Stimulated activated naive CD8-positive, alpha-beta T cell treated with anti-CD3 and anti-CD28 coated beads, Interleukin-15, amount 100 ng/mL, for 72 hours (primary cell): Measurements from ENCODE around the gene CCDC136.

Experiments used
- ATAC-seq: fragments of 150-1000 bp; cut with Tn5 transposase; 2 replicates; pipeline ENCODE4 v1.10.0; 2021; ENCODE audit warnings: mild to moderate bottlenecking, moderate library complexity
- DNase-seq, 2 donors: peaks; one replicate each; pipeline ENCODE4 v3.0.0; 2021 to 2022
- H3K27ac Mint-ChIP-seq, 2 donors: one replicate each; pipeline ENCODE4 v1.8.0; 2022; ENCODE audit warnings: mild to moderate bottlenecking in 2 of 2, mixed read lengths in 2 of 2, moderate library complexity in 2 of 2
- H3K27me3 Mint-ChIP-seq: one replicate; pipeline ENCODE4 v1.8.0; 2022; ENCODE audit warnings: mixed read lengths
- H3K4me1 Mint-ChIP-seq: one replicate; pipeline ENCODE4 v1.8.0; 2022; ENCODE audit warnings: mild to moderate bottlenecking, mixed read lengths
- H3K4me3 Mint-ChIP-seq, 2 donors: one replicate each; pipeline ENCODE4 v1.8.0; 2022; ENCODE audit warnings: mild to moderate bottlenecking in 2 of 2, mixed read lengths in 2 of 2, moderate library complexity in 1 of 2
- H3K9me3 Mint-ChIP-seq, 2 donors: one replicate each; pipeline ENCODE4 v1.8.0; 2022; ENCODE audit warnings: mixed read lengths in 2 of 2

Gene CCDC136

GRCh38 chr7:128811631-128812430 lies 20.1 kb downstream of the CCDC136 start:
- ATAC-seq, result no peak
- no peaks in the 10 kb centered on the region for H3K27me3 Mint-ChIP-seq
- no peaks in the 10 kb centered on the region for H3K4me1 Mint-ChIP-seq
- H3K4me3 Mint-ChIP-seq, result no peak overlapping the region
- no peak for DNase-seq
- H3K9me3 Mint-ChIP-seq, result no peaks in the 10 kb centered on the region
- H3K27ac Mint-ChIP-seq, result no peak overlapping the region

GRCh38 chr7:128812514-128813168 lies 20.9 kb downstream of the CCDC136 start:
- Mint-ChIP-seq H3K4me3 (no peak overlapping the region), H3K4me1 (no peaks in the 10 kb centered on the region), H3K27ac (no peak overlapping the region), H3K27me3 (no peaks in the 10 kb centered on the region), H3K9me3 (no peaks in the 10 kb centered on the region)
- no peak for ATAC-seq
- DNase-seq, result no peak

- Mint-ChIP-seq H3K9me3 (no peaks in the 10 kb centered on the region), H3K27ac (no peak overlapping the region), H3K27me3 (no peaks in the 10 kb centered on the region), H3K4me1 (peaks cover 6% of the 10 kb centered on the region), H3K4me3 (no peak overlapping the region)
- no peak for DNase-seq
- ATAC-seq, result no peak
Measured at GRCh38 chr7:128814499-128814898, 22.7 kb downstream of the CCDC136 start.

- Mint-ChIP-seq H3K27ac (no peak overlapping the region), H3K4me3 (no peak overlapping the region)
Measured at GRCh38 chr7:128815289-128815942, 23.6 kb downstream of the CCDC136 start.

GRCh38 chr7:128818694-128819093 lies 26.9 kb downstream of the CCDC136 start:
- DNase-seq (no peak), ATAC-seq (no peak)
- Mint-ChIP-seq H3K27me3 (no peaks in the 10 kb centered on the region), H3K4me1 (peaks cover 18% of the 10 kb centered on the region), H3K27ac (no peak overlapping the region), H3K9me3 (no peaks in the 10 kb centered on the region), H3K4me3 (no peak overlapping the region)

More at GRCh38 chr7:128815289-128815942, 23.6 kb downstream of the CCDC136 start:
- no peak for DNase-seq
- Mint-ChIP-seq H3K9me3 (no peaks in the 10 kb centered on the region), H3K27me3 (no peaks in the 10 kb centered on the region), H3K4me1 (peaks cover 15% of the 10 kb centered on the region)
- no peak for ATAC-seq

- H3K4me3 Mint-ChIP-seq, result no peak overlapping the region
Measured at GRCh38 chr7:128821724-128822123, 30.0 kb downstream of the CCDC136 start.

GRCh38 chr7:128826512-128826911 lies 34.7 kb downstream of the CCDC136 start:
- H3K4me1 Mint-ChIP-seq, result peaks cover 23% of the 10 kb centered on the region
- peaks cover 53% of the 10 kb centered on the region for H3K27me3 Mint-ChIP-seq
- ATAC-seq (no peak), DNase-seq (no peak)
- H3K9me3 Mint-ChIP-seq, result no peaks in the 10 kb centered on the region
- H3K4me3 Mint-ChIP-seq, result no peak overlapping the region
- no peak overlapping the region for H3K27ac Mint-ChIP-seq

More at GRCh38 chr7:128821724-128822123, 30.0 kb downstream of the CCDC136 start:
- ATAC-seq (no peak), DNase-seq (no peak)
- Mint-ChIP-seq H3K27ac (no peak overlapping the region), H3K9me3 (no peaks in the 10 kb centered on the region), H3K27me3 (peaks cover 5% of the 10 kb centered on the region), H3K4me1 (peaks cover 18% of the 10 kb centered on the region)

GRCh38 chr7:128826916-128827247 lies 35.1 kb downstream of the CCDC136 start:
- ATAC-seq, result no peak
- no peak for DNase-seq
- peaks cover 57% of the 10 kb centered on the region for H3K27me3 Mint-ChIP-seq
- H3K4me1 Mint-ChIP-seq, result peaks cover 27% of the 10 kb centered on the region
- no peak overlapping the region for H3K27ac Mint-ChIP-seq
- no peak overlapping the region for H3K4me3 Mint-ChIP-seq
- H3K9me3 Mint-ChIP-seq, result no peaks in the 10 kb centered on the region

GRCh38 chr7:128827248-128827958 lies 35.6 kb downstream of the CCDC136 start:
- H3K4me1 Mint-ChIP-seq, result peaks cover 32% of the 10 kb centered on the region
- no peaks in the 10 kb centered on the region for H3K9me3 Mint-ChIP-seq
- peaks cover 62% of the 10 kb centered on the region for H3K27me3 Mint-ChIP-seq
- H3K27ac Mint-ChIP-seq, result peak overlapping the region in 1 of 2 donors; percentile 25
- no peak for DNase-seq
- no peak for ATAC-seq
- no peak overlapping the region for H3K4me3 Mint-ChIP-seq

GRCh38 chr7:128827971-128828711 lies 36.4 kb downstream of the CCDC136 start:
- ATAC-seq (no peak), DNase-seq (no peak)
- peaks cover 66% of the 10 kb centered on the region for H3K27me3 Mint-ChIP-seq
- H3K9me3 Mint-ChIP-seq, result no peaks in the 10 kb centered on the region
- peaks cover 37% of the 10 kb centered on the region for H3K4me1 Mint-ChIP-seq
- no peak overlapping the region for H3K4me3 Mint-ChIP-seq
- no peak overlapping the region for H3K27ac Mint-ChIP-seq

- H3K9me3 Mint-ChIP-seq, result no peaks in the 10 kb centered on the region
- H3K4me3 Mint-ChIP-seq, result peak overlapping the region; percentile 15 to 45
- peaks cover 44% of the 10 kb centered on the region for H3K4me1 Mint-ChIP-seq
- ATAC-seq (no peak), DNase-seq (no peak)
- H3K27me3 Mint-ChIP-seq, result peaks cover 74% of the 10 kb centered on the region
- peak overlapping the region in 1 of 2 donors; percentile 85 for H3K27ac Mint-ChIP-seq
Measured at GRCh38 chr7:128829391-128830166, 37.8 kb downstream of the CCDC136 start.

- H3K4me1 Mint-ChIP-seq, result peaks cover 44% of the 10 kb centered on the region
- no peaks in the 10 kb centered on the region for H3K9me3 Mint-ChIP-seq
- H3K27me3 Mint-ChIP-seq, result peaks cover 74% of the 10 kb centered on the region
- peak within 1 kb of the TSS; percentile 73 to 87 for H3K4me3 Mint-ChIP-seq
- DNase-seq (peak; percentile 37 to 39), ATAC-seq (peak; percentile 53)
- peak within 1 kb of the TSS in 1 of 2 donors; percentile 85 for H3K27ac Mint-ChIP-seq
Measured at GRCh38 chr7:128830231-128831177, 38.7 kb downstream of the CCDC136 start, which contains the start of gene FLNC. Gene FLNC, plus strand, starts transcription at chr7:128830406. Its CDS starts 232 bp downstream, at chr7:128830638.

GRCh38 chr7:128831178-128831993 lies 39.6 kb downstream of the CCDC136 start:
- Mint-ChIP-seq H3K4me1 (peaks cover 44% of the 10 kb centered on the region), H3K4me3 (peak overlapping the region; percentile 26 to 69), H3K9me3 (no peaks in the 10 kb centered on the region), H3K27me3 (peaks cover 72% of the 10 kb centered on the region), H3K27ac (no peak overlapping the region)
- DNase-seq (peak in 1 of 2 donors; percentile 26), ATAC-seq (peak; percentile 29)
